GM18520 (cell line): ENCODE measurements around the gene ATP5IF1.

Experiments
- ATAC-seq: cut with Tn5 transposase; IDR thresholded peaks from one replicate; pipeline ENCODE4 v1.9.1; 2021; ENCODE audit not compliant: unreplicated experiment

The ATP5IF1 gene

GRCh38 chr1:28236656-28237322 lies 865 bp downstream of the ATP5IF1 start:
- no peak for ATAC-seq

DNA sequence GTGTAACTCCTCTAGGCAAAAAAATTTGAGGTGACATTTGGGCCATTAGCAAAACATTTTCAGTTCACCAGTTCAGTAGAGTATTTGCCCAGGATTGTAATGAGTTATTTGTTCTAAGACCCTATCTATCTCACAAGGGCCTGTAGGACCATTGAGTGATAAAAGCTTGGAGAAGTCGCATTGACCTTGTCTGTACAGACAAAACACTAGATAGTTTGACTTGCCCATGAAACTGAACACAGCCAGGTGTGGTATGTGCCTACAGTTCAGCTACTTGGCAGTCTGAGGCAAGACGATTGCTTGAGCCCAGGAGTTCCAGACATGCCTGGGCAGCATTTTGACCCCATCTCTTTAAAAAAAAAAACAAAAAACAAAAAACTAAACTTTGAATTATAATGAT lies 3.1 kb downstream of the ATP5IF1 start:
- ATAC-seq = no peak

- no peak for ATAC-seq
Observed at GRCh38 chr1:28240024-28240423, 4.1 kb downstream of the ATP5IF1 start.

DNA sequence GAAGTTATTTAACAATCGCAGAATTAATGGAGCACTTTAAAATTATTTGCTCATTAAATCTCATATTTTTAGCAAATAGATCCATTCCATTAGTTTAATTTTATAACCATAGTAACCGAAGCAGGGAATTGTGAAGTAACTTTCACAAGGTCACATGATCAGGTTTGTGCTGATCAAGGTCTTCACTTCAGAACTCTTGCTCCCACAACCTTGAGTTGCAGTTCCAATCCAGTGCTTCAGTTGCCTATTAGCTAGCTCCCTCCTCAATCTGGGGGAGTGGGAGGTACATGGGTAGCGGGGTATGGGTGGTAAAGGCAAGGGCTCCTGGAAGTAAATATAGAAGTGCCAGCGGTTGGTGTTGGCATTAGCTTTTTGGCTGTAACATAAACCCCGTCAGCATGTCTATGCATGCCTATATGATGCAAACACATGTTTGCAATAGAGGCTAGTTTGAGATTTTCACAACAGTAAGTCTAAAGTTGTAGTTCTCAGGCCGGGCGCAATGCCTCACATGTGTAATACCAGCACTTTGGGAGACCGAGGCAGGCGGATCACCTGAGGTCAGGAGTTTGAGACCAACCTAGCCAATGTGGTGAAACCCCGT lies 5.8 kb downstream of the ATP5IF1 start:
- no peak for ATAC-seq

DNA sequence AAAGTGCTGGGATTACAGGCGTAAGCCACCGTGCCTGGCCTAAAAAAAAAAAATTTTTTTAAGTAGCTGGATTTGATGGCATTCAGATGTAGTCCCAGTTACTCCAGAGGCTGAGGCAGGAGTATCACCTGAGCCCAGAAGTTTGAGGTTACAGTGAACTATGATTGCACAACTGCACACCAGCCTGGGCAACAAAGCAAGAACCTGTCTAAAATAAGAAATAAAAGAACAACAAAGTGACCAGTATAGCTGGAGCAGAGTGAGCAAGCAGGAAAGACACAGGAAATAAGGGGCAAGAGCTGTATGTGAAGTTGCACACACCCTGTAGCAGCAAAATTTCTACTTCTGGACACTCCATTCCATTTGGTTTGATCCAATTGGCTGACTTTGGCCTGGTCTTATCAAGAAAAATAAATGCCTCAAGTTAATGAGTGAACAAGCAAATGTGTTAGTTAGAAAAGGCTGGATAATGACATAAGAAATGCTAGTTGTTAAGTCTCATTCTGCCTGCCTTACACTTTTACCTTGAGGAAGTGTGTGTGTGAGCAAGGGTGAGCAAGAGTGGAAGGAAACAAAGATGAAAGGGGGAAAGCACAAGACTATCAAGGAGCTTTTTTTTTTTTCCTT lies 7.9 kb downstream of the ATP5IF1 start:
- no peak for ATAC-seq

- no peak for ATAC-seq
Observed at GRCh38 chr1:28244549-28245251, 8.8 kb downstream of the ATP5IF1 start.

- ATAC-seq = no peak
Observed at GRCh38 chr1:28246427-28246832, 10.5 kb downstream of the ATP5IF1 start.

DNA sequence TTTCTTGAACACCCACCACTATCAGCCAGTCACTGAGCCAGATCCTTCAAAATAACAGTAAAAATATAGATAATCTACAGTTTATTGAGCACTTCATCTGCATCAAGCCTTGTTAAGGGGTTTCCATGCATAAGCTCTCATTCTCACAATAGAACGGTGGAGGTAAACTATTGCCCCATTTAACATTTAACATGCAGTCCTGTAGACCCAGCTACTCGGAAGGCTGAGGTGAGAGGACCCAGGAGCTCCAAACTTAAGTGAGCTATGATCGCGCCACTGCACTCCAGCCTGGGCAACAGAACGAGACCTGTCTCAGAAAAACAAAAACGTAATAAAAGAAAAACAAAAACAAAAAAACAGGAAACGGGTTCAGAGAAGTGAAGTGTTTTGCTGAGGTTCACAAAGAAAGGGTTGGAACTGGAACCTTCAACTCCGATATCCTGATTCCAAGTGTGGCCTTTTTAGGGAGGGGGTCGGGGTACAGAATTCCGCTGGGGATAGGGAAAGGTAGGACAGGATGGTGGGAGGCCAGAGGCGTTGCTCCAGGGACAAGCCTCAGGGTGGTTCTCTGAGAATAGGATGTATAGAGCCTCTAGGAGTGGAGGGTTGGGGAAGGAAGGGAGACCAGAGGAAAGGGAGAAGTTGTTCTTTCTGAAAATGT lies 11.8 kb downstream of the ATP5IF1 start:
- ATAC-seq = no peak

DNA sequence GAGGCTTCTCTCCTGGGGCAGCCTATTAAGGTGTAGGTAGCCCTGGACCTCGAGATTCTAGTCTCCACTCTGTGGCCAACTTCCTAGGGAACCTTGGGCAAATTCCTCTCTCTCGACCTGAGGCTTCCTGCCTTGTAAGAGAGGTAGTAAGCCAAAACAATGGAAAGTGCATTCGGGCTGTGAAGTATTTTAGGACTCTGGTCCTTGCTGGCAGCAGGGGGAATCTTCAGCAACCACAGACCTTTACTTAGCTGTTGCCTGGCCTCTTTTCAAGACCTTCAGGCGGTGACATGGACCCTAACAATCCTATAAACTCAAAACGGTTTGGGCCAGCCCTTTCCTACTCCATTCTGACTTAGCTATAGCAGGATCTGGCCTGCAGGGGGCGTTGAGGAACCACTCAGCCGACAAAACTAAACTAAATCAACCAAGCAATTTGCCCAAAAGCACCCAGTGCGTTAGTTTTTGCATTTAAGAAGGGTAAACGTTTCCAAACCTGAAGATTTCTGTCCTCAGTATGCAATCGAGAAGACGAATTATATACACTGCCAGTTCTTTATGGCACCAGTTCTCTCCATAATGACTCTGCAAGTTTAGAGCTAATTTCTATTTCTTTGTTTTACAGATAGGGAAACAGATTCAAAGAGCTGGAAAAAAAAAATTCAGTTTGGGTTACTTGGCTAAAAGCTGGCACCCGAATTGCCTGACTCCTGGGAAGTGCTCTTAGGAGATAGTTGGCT lies 12.5 kb downstream of the ATP5IF1 start:
- ATAC-seq = no peak

GRCh38 chr1:28249013-28249865 lies 13.3 kb downstream of the ATP5IF1 start:
- ATAC-seq = no peak

- ATAC-seq = no peak
Observed at GRCh38 chr1:28249866-28250295, 14.0 kb downstream of the ATP5IF1 start.

DNA sequence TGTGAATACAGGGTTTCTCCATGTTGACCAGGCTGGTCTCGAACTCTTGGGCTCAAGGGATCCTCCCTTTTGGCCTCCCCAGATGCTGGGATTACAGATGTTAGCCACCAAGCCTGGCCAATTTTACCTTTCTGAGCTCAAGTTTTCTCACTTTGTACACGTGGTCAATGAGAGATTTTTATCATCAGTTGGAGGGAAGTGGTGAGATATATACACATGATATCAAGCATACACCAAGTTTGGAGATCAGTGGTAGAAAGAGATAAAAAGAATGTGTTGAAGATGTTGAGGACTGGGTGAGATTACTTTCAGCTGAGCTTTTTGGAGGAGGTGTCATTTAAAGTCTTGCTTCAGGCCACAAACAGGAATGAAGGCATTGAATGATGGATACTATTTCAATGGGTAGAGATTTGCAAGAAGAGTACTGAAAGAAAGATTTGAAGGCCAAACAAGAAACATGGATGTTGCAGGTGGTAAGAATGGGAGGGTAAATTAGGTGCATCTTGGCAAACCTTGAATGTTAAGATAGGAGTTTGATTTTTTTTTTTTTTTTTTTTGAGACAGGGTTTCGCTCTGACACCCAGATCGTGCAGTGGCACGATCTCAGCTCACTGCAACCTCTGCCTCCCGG lies 20.4 kb downstream of the ATP5IF1 start:
- ATAC-seq = no peak

DNA sequence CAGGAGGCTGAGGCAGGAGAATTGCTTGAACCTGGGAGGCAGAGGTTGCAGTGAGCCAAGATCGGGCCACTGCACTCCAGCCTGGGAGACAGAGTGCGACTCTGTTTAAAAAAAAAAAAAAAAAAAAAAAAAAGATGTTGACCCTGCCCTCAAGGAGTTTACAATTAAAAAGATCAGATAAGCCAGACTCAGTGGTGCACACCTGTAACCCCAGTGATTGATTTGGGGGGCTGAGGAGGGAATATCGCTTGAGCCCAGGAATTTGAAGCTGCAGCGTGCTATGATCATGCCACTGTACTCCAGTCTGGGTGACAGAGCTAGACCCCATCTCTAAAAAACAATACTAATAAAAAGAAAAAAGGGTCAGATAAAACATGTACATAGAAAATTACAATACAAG lies 21.8 kb downstream of the ATP5IF1 start:
- no peak for ATAC-seq

DNA sequence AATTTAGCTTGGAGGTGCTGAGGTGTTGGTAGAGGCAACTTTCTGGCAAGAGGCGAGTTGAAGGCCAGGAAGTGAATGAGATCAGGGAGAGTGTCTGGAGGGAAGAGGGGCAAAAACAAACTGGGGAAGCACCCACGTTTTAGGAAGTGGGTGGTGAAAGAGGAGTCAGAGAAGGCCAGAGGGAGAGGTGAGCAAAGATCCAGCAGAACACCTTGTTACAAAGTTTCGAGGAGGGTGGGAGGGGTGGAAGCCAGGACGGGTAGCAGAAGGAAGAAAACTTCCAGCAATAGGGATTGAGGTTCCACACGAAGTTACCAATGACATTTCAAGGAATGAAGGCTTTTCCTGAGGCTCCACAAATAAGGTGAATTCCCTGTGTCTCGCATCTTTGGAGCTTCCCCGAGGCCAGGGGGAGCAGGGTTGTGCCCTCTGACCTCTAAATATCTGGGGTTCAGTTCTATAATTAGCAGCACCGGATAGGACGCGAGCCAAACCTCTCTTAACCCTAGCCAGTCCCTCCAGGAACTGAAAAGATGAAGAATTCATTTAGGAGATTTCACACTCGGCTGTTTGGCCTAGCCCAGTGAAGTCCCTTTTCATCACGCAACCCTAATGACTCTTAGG lies 22.8 kb downstream of the ATP5IF1 start:
- ATAC-seq = no peak

- peak; percentile 91 for ATAC-seq
Observed at GRCh38 chr1:28259252-28259933, 23.5 kb downstream of the ATP5IF1 start, which contains the start of gene SESN2. Gene SESN2, plus strand, starts transcription at chr1:28259518. Its CDS starts 330 bp downstream, at chr1:28259848.

- no peak for ATAC-seq
Observed at GRCh38 chr1:28259934-28260802, 24.2 kb downstream of the ATP5IF1 start.

DNA sequence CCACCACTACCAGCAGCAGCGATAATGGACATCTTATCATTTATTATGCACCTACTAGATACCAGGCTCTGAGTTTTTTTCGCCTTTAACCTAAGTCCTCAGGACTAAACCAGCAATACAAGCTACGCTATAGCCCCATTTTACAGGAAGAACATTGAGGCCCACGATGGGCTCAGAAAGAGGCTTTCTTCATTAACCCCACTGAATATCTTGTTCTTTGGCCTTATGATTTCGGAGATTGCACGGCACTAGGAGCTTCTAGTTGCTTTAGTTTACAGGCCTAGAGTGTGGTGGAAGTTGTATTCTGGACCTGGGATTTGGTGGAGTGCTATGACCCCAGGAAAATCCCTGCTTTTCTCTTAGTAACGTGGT lies 24.9 kb downstream of the ATP5IF1 start:
- ATAC-seq = no peak
